ENCODE results near the gene CAMTA1. TPM values are rescaled to one million over a fixed set of nuclear protein-coding genes. Genes with fewer than 3 reads are reported as not detected.

The CAMTA1 gene
- total RNA-seq, 1 experiment from 2014 or later = 85.2 TPM

DNA sequence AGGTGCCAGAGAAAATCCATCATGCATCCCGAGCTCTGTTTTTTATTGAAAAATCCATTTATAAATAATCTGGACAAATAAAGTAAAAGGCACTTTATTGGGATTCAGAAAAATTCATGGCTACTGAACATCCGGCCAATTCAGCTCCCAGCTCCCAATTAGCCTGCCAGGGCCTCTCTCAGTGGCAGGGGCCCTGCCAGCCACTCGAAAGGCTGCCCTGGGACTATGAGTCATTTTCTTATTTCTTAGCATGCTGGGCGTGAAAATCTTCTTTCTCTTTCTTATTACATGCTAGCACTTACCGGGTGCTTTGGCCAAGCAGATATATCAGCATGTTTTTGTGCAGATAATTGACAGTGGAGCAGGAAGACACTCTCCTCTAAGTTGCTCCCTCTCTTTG lies 283.3 kb downstream of the CAMTA1 start:
- BruUV-seq (replicated peaks) = no TSS peak
- Histone ChIP-seq H3K4me1 (ENCODE audit: insufficient read depth, low read length, poor library complexity, severe bottlenecking) (no peaks in the 10 kb centered on the region), H3K4me3 (ENCODE audit: low read depth, low read length, poor library complexity, severe bottlenecking) (no peak overlapping the region), H3K27me3 (replicated peaks; ENCODE audit: insufficient read depth, low read depth, low read length, poor library complexity) (peaks cover 22% of the 10 kb centered on the region), H3K36me3 (ENCODE audit: insufficient read depth, low read length, poor library complexity, severe bottlenecking) (no peaks in the 10 kb centered on the region), H3K9me3 (ENCODE audit: low read depth, low read length, poor library complexity, severe bottlenecking) (no peaks in the 10 kb centered on the region), H3K27ac (ENCODE audit: low read depth, low read length, poor library complexity, severe bottlenecking) (no peak overlapping the region)
- intact Hi-C loops (cut with micrococcal nuclease; ENCODE audit: unreplicated experiment) = loop anchor here (5.0 kb wide), 1 partner anchor 271 kb away; no protein-coding TSS in a partner anchor
- POLR2A ChIA-PET (ENCODE audit: low non-redundant PET) = no interaction called here
- CTCF ChIA-PET = interaction anchor here (1.1 kb wide), 1 partner anchor 26 kb away, joined by 3 read pairs; no protein-coding TSS in a partner anchor
- TF ChIP-seq, protein P1, sequence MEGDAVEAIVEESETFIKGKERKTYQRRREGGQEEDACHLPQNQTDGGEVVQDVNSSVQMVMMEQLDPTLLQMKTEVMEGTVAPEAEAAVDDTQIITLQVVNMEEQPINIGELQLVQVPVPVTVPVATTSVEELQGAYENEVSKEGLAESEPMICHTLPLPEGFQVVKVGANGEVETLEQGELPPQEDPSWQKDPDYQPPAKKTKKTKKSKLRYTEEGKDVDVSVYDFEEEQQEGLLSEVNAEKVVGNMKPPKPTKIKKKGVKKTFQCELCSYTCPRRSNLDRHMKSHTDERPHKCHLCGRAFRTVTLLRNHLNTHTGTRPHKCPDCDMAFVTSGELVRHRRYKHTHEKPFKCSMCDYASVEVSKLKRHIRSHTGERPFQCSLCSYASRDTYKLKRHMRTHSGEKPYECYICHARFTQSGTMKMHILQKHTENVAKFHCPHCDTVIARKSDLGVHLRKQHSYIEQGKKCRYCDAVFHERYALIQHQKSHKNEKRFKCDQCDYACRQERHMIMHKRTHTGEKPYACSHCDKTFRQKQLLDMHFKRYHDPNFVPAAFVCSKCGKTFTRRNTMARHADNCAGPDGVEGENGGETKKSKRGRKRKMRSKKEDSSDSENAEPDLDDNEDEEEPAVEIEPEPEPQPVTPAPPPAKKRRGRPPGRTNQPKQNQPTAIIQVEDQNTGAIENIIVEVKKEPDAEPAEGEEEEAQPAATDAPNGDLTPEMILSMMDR (conservative IDR thresholded peaks at IDR 0.05; ENCODE audit: low read depth, low read length) = no peak
- TF ChIP-seq EZH2 (IDR thresholded peaks at IDR 0.05; ENCODE audit: borderline replicate concordance, low read depth, low read length, poor library complexity, severe bottlenecking) = no peak
- no peak for DNase-seq (ENCODE audit: low spot score)

- no peak overlapping the region for H3K27ac ChIP-seq (ENCODE audit: low read depth, low read length, poor library complexity, severe bottlenecking)
- no TSS peak for BruUV-seq (replicated peaks)
- CTCF ChIA-PET = interaction anchor here (0.5 to 1.0 kb wide), 7 partner anchors 27 to 611 kb away, joined by 3 to 5 read pairs (median 4); partner anchors contain the start of gene CAMTA1
- TF ChIP-seq EZH2 (IDR thresholded peaks at IDR 0.05; ENCODE audit: borderline replicate concordance, low read depth, low read length, poor library complexity, severe bottlenecking) = no peak
- TF ChIP-seq, protein P1 (conservative IDR thresholded peaks at IDR 0.05; ENCODE audit: low read depth, low read length) = no peak
- POLR2A ChIA-PET (ENCODE audit: low non-redundant PET) = no interaction called here
- H3K27me3 ChIP-seq (replicated peaks; ENCODE audit: insufficient read depth, low read depth, low read length, poor library complexity) = peaks cover 10% of the 10 kb centered on the region
- intact Hi-C loops (cut with micrococcal nuclease; ENCODE audit: unreplicated experiment) = loop anchor here (5.0 kb wide), 1 partner anchor 273 kb away; no protein-coding TSS in a partner anchor
- H3K36me3 ChIP-seq (ENCODE audit: insufficient read depth, low read length, poor library complexity, severe bottlenecking) = no peaks in the 10 kb centered on the region
- H3K4me1 ChIP-seq (ENCODE audit: insufficient read depth, low read length, poor library complexity, severe bottlenecking) = no peaks in the 10 kb centered on the region
- H3K4me3 ChIP-seq (ENCODE audit: low read depth, low read length, poor library complexity, severe bottlenecking) = no peak overlapping the region
- no peak for DNase-seq (ENCODE audit: low spot score)
- H3K9me3 ChIP-seq (ENCODE audit: low read depth, low read length, poor library complexity, severe bottlenecking) = no peaks in the 10 kb centered on the region
These were observed 284.7 kb downstream of the CAMTA1 start for GRCh38 chr1:7069931-7070330.

GRCh38 chr1:7070389-7071029 lies 285.3 kb downstream of the CAMTA1 start:
- peak; percentile 71 for DNase-seq (ENCODE audit: low spot score)
- H3K27me3 ChIP-seq (replicated peaks; ENCODE audit: insufficient read depth, low read depth, low read length, poor library complexity) = peaks cover 6% of the 10 kb centered on the region
- intact Hi-C loops (cut with micrococcal nuclease; ENCODE audit: unreplicated experiment) = no loop called here
- H3K9me3 ChIP-seq (ENCODE audit: low read depth, low read length, poor library complexity, severe bottlenecking) = no peaks in the 10 kb centered on the region
- H3K27ac ChIP-seq (ENCODE audit: low read depth, low read length, poor library complexity, severe bottlenecking) = no peak overlapping the region
- no TSS peak for BruUV-seq (replicated peaks)
- no peaks in the 10 kb centered on the region for H3K4me1 ChIP-seq (ENCODE audit: insufficient read depth, low read length, poor library complexity, severe bottlenecking)
- no peak for TF ChIP-seq EZH2 (IDR thresholded peaks at IDR 0.05; ENCODE audit: borderline replicate concordance, low read depth, low read length, poor library complexity, severe bottlenecking)
- TF ChIP-seq, protein P1 (conservative IDR thresholded peaks at IDR 0.05; ENCODE audit: low read depth, low read length) = peak; percentile 92
- POLR2A ChIA-PET (ENCODE audit: low non-redundant PET) = no interaction called here
- H3K4me3 ChIP-seq (ENCODE audit: low read depth, low read length, poor library complexity, severe bottlenecking) = no peak overlapping the region
- H3K36me3 ChIP-seq (ENCODE audit: insufficient read depth, low read length, poor library complexity, severe bottlenecking) = no peaks in the 10 kb centered on the region
- CTCF ChIA-PET = interaction anchor here (0.5 to 1.0 kb wide), 7 partner anchors 28 to 610 kb away, joined by 3 to 5 read pairs (median 4); partner anchors contain the start of gene CAMTA1

Data from A673 (cell line).